IPS-NIHi7 (cell line): ENCODE data around the gene SYN1.

Experiments used
- DNase-seq: peaks from one replicate; pipeline ENCODE4 v3.0.0; 2012; ENCODE audit warnings: mixed read lengths; ENCODE audit errors: extremely low spot score

The SYN1 gene

DNA sequence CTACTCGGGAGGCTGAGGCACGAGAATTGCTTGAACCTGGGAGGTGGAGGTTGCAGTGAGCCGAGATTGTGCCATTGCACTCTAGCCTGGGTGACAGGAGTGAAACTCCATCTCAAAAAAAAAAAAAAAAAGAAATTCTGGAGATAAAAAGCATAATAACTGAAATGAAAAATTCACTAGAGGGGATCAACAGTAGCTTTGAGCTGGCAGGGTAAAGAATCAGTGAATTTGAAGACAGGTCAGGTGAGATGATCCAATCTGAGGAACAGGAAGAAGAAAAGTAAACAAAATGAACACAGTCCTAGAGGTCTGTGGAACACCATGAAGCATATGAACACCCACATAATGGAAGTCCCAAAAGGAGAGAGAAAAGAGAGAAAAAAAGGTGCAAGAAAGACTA is 22.4 kb downstream of the SYN1 start:
- DNase-seq = no peak

GRCh38 chrX:47596256-47596655 is 23.4 kb downstream of the SYN1 start:
- no peak for DNase-seq

GRCh38 chrX:47595716-47596251 is 23.9 kb downstream of the SYN1 start:
- no peak for DNase-seq

GRCh38 chrX:47593522-47593921 is 26.1 kb downstream of the SYN1 start:
- no peak for DNase-seq

DNA sequence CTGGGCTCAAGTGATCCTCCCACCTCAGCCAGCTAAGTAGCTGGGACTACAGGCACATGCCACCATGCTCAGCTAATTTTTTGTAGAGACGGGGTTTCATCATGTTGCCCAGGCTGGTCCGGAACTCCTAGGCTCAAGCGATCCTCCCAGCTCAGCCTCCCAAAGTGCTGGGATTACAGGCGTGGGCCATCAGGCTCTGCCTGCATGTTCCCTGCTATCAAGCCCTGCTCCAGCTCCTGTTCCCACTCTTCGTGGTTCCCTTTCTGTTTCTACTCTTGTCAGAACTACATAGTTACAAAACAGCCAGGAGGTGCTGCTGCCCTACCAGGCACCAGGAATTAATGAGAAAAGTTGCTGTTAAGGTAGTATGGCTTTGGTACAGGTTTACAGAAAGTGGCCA is 28.7 kb downstream of the SYN1 start:
- DNase-seq = no peak

DNA sequence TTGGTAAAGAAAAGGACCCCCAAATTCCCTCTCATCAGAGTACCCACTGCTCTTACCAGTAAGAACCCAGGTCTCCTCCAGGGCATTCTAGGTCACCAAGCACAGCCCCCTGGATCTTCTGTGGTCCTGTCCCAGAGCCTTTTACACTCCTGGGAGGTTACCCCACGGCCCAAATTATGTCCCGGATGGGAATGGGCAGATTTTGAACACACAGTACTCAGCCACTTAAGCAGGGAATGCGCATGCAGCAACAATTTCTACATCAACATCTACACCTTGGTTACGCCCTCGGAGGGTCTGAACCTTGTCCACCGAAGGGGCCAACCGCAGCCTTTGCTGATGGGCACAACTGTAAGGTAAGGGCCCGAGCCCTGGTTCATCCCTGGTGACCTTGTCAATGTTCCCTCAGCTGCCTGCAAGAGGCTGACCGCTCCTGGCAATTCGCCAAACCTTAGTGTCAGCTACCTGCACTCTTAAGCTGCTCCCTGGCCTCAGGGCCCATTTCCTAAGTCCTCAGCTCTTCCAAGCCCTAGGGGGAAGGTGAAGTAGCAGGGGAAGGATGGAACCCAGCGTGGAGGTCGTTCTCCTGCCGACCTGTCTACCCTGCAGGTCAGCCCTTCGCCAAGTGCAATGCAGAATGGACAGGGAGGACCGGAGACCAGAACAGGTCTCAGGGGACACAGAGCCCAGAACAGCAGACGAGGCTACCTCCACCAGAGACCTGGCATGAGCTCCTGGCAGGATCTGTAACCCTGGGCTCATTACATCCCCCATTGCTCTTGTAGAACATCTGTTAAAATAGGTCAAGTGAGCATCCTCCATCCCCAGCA is 31.5 kb downstream of the SYN1 start:
- no peak for DNase-seq

DNA sequence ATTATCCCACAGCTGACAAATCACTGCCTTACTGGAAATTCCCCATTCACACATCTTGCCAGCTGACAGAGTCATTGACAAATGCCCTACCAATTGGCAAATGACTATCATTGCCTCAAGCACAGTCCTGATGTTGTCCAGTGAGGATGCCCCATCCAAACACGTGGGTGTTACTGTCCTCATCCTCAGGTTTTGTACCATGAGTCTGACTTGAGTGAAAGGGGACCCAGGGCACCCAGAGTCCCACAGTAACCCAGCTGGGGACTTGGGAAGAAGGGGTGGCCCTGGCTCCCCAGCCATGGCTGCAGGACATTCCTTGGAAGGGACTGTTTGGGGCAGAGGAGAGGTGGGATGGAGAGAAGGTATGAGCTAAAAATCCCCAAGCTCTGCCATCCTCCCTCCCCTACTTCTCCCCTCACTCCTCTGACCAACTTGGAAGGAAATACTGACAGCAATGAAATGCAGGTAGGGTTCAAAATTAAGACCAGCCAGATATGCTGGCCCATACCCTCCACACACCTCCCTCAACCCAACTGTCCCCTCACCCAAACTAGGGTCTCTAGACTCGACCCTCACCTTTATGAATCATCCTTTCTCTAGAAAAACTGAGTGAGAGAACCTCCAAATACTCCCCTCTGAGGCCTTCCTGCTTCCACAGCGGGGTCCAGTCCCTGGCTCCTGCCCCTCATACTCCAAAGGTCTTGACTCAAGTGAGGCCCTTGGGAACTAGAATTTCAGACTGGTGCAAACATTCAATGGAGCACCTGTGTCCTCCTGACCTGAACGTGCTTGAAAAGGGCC is 32.4 kb downstream of the SYN1 start:
- no peak for DNase-seq

DNA sequence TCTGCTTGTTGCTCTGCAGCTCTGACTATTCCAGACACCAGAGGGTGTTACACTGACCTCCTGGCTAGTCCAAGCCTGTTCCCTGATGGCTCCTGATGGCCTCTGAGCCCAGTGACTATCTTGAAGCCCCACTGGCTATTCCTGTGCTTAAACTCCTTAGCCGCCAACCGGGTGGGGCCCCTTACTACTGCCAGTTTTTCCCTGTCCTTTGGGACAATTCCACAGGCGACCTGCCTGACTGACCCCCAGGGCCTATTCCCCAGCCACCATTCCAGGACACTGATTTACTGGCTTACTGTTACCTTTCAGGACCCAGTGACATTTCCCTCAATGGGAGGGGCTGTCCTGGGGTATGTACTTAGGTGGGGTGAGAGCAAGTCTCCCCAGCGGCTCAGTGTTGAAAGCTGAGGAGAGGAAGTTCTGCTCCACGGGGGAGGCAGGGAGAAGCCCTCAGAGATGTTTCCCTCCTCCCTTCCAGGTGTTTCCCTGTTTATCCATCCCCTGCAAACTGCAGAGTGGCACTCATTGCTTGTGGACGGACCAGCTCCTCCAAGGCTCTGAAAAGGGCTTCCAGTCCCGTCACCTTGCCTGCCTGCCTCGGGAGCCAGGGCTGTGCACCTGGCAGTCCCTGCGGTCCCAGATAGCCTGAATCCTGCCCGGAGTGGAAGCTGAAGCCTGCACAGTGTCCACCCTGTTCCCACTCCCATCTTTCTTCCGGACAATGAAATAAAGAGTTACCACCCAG is 33.4 kb downstream of the SYN1 start:
- DNase-seq = no peak

DNA sequence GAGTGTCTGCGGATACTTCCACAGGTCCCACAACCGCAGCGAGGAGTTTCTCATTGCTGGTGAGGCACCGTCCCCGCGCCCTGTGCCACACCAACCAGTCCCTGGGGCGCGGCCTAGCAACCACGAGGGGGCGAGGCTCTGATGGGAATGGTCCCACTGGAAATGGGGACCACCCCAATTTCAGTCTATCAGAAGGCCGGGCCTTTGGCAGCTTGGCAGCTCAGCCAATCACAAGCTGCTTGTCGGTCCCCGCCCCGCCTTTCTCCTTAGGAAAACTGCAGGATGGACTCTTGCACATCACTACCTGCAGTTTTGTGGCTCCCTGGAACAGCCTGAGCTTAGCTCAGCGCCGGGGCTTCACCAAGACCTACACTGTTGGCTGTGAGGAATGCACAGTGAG is 34.4 kb downstream of the SYN1 start:
- no peak for DNase-seq

- no peak for DNase-seq
These were observed 34.9 kb downstream of the SYN1 start for GRCh38 chrX:47584714-47585113.

DNA sequence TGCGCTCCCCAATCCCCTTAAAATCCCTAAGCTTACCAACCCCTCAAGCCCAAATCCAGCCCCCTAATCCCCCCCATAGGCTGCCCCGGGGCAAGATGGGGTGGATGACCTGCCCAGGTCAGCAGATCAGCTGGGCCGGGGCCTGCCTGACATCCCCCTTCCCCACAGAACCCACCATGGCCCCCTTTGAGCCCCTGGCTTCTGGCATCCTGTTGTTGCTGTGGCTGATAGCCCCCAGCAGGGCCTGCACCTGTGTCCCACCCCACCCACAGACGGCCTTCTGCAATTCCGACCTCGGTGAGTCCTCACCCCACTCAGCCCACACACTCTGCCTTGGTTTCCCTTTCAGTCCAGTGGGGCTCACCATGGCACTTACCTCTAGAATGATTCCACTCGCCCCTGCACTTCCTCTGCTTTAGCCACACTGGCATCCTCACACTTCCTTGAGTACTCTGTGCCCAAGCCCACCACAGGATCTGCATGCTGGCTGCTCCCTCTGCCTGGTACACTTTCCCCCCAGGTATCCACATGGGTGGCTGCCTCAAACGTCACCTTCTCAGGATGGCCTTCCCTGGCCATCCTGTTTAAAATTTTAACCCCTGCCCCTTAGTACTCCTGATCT is 36.3 kb downstream of the SYN1 start:
- no peak for DNase-seq

- DNase-seq = peak; percentile 77
These were observed 37.7 kb downstream of the SYN1 start, which contains the start of gene TIMP1 for GRCh38 chrX:47581731-47582647. Gene TIMP1, plus strand, starts transcription at chrX:47582436. Its CDS starts 980 bp downstream, at chrX:47583416.

- no peak for DNase-seq
These were observed 40.1 kb downstream of the SYN1 start for GRCh38 chrX:47579537-47579936.

- no peak for DNase-seq
These were observed 41.0 kb downstream of the SYN1 start for GRCh38 chrX:47578692-47579091.

DNA sequence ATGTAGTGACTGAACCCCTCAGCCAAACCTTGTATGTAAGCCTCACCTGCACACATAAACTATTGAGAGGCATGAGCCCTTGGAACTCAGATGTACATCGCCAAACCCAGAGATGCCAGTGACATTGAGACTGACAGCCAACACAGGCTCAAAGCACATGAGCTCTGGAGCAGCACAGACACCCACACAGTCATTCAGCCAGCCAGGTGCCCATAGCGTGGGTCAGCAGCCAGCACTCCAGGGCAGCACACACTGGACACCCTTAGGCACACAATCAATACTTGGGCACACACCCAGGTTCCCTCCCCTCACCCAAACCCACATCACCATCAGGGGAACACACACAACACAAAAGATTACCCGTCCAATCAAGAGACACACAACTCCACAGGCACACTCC is 41.8 kb downstream of the SYN1 start:
- DNase-seq = no peak

- DNase-seq = no peak
These were observed 42.2 kb downstream of the SYN1 start for GRCh38 chrX:47577424-47577823.

DNA sequence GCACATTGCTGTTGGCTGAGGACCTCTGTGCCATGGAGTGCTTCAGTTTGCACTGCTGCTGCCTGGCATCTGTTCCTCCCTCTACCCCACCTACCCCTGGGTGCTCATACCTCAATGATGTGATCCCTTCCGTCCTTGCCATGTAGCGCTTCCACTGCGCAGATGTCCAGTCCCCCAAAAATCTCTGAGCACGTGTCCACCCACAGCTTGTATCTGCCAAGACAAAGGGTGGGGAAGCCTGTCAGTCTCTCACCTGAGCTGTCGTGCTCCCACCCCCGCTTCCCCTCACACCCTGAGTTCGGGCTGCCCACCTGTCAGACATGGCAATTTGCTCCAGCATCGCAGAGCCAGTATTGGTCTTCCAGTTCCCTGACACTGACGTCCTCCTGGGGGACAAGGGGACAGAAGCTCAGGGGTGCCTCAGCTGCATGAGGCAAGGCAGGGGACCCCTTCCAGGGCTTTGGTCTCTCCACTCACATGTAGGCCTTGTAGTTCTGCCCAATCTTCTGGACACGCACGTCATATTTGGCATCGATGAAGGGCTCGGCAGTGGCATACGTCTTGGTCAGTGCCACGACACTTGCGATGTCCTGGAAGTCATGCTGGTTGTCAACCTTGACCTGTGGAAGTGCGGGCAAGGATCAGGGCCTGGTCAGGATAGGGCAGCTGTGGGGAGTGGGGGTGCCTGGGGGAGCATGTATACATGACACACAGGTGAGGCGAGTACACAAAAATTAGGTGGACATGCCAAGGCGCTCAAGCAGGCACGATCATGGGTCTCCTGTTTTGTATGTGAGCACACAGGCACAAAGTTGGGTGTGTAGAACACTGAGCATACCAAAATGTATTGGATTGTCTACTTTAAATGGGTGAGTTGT is 43.4 kb downstream of the SYN1 start:
- DNase-seq = no peak

GRCh38 chrX:47574547-47575301 is 44.9 kb downstream of the SYN1 start:
- no peak for DNase-seq

DNA sequence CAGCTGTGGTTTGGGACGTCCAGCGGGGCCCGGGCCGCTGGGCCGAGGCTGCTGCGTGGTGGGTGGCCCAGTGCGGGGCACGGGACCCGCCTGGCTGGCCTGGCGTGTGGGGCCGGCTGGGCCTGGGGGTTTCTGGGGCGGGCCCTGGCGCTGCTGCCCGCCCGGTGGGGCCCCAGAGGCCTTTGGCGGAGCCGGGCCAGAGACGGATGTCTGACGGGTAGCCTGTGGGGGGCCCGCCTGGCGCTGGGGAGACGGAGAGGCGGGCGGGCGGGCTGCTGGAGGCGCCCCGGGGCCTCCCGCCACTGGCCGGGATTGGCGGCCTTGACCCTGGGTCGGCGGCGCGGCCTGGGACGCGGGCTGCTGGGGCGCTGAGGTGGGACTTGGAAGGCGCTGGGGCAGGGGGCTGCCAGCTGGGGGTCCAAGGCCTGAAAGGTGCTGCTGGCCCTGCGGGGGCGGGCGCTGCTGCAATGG is 45.5 kb downstream of the SYN1 start:
- no peak for DNase-seq
